GM12874 (cell line): ENCODE data around the gene PEMT.
A peak's percentile ranks its signal among the peaks of the same experiment; 100 is the strongest.

Source experiments
- TF ChIP-seq, protein P1 (sequence below): IDR thresholded peaks from 2 replicates; pipeline ENCODE4 v1.5.1; 2011; ENCODE audit warnings: low read depth, mild to moderate bottlenecking, control low read depth, low read length, moderate library complexity; ENCODE audit not compliant: insufficient read depth

The PEMT gene

DNA sequence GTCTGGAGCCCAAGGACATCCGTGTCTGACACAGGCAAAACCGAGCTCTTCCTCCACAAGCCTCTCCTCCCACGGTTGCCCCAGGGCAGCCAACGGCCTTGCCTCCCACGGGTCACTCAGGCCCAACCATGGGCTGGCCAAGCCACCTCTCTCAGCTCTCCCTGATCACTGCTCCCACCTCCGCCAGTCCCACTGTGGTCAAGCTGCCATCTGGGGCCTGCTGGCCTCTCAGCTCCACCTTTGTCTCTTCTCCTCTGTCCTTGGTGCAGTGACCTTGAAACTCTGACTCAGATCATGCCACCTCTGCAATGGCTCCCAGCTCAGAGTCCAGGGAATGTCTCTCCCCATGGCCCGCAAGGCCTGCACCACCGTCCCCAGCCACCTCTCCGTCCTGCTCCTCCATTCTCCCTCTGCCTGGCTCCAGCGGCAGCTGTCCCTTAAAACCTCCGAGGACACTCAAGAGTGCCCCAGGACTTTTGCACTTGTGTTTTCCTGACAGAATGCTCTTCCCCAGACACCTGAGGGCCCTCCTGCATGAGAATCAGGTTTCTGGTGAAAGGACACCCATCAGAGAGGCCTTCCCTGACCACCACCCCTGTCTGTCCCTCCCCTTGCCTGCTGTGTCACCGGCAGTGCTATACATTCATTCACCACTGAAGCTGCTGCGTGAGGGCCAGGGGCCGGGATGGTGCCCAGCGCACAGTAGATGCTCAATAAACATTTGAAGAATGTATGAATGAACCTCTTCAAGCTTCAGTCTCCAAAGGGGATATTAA, 19.3 kb downstream of the PEMT start:
- TF ChIP-seq, protein P1, sequence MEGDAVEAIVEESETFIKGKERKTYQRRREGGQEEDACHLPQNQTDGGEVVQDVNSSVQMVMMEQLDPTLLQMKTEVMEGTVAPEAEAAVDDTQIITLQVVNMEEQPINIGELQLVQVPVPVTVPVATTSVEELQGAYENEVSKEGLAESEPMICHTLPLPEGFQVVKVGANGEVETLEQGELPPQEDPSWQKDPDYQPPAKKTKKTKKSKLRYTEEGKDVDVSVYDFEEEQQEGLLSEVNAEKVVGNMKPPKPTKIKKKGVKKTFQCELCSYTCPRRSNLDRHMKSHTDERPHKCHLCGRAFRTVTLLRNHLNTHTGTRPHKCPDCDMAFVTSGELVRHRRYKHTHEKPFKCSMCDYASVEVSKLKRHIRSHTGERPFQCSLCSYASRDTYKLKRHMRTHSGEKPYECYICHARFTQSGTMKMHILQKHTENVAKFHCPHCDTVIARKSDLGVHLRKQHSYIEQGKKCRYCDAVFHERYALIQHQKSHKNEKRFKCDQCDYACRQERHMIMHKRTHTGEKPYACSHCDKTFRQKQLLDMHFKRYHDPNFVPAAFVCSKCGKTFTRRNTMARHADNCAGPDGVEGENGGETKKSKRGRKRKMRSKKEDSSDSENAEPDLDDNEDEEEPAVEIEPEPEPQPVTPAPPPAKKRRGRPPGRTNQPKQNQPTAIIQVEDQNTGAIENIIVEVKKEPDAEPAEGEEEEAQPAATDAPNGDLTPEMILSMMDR, result no peak

DNA sequence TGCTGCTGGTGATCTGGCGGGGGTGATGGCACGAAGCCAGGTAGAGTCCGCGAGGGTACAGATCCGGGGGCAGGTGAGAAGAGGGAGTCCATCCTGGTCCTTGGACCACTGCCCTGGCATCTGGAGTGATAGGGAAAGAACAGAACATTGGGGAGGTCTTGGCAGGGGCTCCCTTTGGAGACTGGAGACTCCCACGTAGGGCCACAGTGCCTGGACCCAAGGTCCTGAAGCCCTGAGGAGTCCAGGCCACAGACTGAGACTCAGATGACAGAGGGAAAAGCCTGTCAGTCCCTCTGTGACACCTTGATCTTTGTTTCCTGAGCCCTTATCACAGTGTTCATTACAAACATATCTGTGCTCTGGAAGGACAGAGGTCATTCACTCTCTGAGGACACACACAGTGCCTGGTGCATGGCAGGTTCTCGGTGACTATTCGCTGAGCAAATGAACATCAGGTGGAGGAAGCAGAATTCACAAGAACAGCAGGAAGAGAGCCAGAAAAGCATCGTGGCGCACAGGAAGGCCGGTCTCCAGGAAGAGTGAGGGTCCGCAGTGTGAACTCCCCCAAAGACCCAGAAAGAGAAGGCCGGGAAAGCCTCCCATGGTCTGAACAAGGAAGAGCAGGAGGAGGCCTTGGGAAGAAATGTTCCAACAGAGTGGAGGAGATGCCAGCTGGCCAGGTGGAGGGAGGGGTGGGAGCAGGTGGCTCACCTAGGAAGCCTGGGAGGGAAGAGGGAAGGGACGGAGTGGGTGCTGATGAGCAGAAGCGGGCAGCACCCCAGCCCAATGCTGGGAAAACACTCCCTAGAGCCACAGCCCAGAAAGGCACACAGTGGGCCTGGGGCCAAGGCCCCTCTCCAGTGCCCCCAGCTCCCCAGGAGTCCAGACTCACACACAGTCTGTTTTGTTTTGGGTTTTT, 20.5 kb downstream of the PEMT start:
- TF ChIP-seq, protein P1, result no peak

DNA sequence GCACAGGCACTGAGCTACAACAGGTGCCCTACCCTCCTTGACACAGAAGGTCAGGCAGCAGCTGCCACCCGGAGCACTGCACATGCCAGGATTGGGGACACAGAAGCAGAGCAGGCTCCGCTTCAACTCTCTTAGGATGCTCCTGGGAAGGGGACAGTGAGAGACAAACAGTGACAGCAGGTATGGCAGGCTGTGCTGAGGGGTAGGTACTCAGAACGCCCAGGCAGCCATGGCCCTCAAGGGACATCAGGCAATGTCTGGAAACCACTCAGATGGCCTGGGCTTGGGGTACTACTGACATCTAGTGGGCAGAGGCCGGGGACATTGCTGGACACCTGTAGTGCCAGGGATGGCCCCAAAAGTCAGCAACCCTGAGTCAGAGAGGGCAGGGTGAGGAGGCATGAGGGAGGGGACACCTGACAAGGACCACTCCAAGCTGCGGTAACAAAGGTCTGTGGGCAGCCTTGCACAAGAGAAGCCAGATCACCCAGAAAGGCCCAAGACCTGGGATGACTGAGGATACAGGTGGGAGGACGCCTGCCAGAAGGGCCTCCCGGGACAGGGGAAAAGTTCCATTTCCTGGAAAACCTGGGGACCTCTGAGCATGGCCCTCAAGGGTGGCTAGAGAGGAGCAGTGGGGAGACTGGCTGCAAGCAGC, 21.2 kb downstream of the PEMT start:
- TF ChIP-seq, protein P1, result 0 out of 2 replicates have a peak, but pooled peaks have one; percentile 20

DNA sequence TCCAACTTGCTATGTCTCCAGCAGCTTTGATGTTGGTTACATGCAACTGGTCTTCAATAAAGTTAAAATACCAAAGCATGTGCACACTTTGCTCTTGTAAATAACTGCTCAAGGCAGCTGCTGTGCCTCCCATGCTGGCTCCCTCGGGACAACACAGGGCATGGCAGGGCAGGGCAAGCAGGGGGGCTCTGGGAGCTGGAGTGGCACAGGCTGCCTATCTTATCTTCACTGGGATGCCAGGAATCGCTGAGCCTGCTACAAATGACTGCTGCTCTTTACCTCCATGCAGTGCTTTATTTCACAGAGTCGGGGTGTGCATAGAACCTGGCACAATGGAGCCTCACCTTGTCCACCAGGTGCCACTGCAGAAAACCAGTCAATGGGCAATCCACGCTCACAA, 21.8 kb downstream of the PEMT start:
- TF ChIP-seq, protein P1, result no peak

DNA sequence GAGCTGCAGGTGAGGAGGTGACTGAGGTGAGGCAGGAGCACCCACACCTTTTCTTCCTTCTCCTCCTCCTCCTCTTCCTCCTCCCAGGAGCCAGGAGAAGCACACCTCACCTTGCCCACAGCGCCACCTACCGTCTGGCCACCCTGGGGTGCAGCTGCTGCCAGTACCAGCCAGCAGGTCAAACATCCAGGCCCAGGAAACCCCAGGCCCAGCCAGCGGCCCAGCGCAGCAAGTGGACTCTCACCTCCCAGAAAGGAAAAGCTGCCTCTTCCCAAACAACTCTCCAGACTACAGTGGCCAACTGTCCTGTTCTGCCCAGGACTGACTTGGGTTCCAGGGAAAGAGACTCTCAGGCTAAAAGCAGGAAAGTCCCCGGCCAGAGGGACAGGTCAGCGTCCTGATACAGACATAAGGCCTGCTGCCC, 22.7 kb downstream of the PEMT start:
- TF ChIP-seq, protein P1, result peak; percentile 86

DNA sequence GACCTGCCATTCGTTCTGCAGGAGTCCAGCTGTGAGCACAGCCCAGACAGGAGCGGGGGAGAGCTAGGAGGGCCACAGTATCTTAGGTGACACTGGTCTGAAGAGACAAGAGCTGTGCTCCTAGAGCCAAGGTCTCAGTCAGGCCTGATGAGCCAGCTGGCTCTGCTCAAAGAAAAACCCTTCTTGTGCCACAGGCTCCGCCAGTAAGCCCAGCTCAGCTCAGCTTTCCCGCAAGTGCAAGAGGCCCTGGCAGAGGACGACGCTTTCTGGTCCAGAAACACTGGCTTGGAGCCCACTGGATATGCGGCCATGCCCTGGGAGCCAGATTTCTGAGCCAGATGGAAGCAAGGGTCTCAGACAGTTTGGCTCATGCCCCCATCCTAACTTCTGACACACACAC, 23.9 kb downstream of the PEMT start:
- TF ChIP-seq, protein P1, result no peak

DNA sequence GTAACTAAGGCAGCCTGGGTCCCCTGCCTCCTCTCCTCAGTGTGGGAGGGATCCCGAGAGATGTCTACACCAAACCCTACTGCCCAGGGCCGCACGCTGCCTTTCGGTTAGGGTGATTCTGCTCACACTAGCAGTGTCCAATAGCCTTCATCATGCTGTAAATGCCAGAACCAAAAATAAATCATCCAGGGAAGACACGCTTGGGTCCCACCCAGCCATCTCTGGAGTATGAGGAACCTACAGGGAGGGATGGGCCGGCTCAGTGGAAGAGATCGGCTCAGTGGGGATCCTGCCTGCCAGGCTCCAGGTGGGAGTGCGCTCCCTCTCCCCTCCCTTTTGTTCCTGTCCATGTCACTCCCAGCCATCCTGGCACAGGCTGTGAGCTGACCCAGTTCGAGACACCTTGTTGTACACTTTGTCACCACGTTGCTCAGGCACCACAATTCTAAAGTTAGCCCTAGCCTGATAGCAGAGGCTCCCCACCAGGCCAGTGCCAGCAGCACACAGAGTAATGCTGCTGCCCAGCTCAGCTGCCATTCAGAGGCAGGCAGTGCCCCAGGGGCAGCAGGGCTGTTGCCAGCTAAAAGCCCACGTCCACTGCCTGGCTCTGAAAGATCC, 24.5 kb downstream of the PEMT start:
- TF ChIP-seq, protein P1, result no peak
